Breast epithelium (tissue), 4 donors: ENCODE results near the gene COL23A1. TPM values are rescaled to one million over a fixed set of nuclear protein-coding genes. Genes with fewer than 3 reads are reported as not detected.

Experiments used
- DNase-seq, 2 donors: peaks; one replicate each; pipeline ENCODE4 v3.0.0-alpha.2; 2019; ENCODE audit warnings: low spot score in 2 of 2
- H3K27ac ChIP-seq, 2 donors: fragments of 200-600 bp; sonication (generic) in 1 of 2; one replicate each; pipeline ENCODE4 v1.5.1; 2016 to 2019; ENCODE audit warnings: mild to moderate bottlenecking in 1 of 2
- H3K27me3 ChIP-seq, 2 donors: fragments of 200-600 bp; sonication (generic) in 1 of 2; one replicate each; pipeline versions ENCODE4 v1.5.1 to v1.6.0; 2017 to 2019; ENCODE audit warnings: control low read depth in 1 of 2, mild to moderate bottlenecking in 1 of 2
- H3K36me3 ChIP-seq: fragments of 200-600 bp; one replicate; pipeline ENCODE4 v1.5.1; 2019
- H3K4me1 ChIP-seq, 2 donors: fragments of 200-600 bp; sonication (generic); one replicate each; pipeline ENCODE4 v1.5.1; 2016 to 2019; ENCODE audit warnings: control low read depth in 1 of 2
- H3K4me3 ChIP-seq, 3 donors: fragments of 200-600 bp; sonication (generic); 1 replicate in 2 of 3; 2 replicates in 1 of 3; pipeline ENCODE4 v1.5.1; 2016 to 2019; ENCODE audit warnings: mild to moderate bottlenecking in 3 of 3, moderate library complexity in 2 of 3
- H3K9me3 ChIP-seq, 2 donors: fragments of 200-600 bp; sonication (generic) in 1 of 2; one replicate each; pipeline ENCODE4 v1.5.1; 2016 to 2019; ENCODE audit warnings: control low read depth in 1 of 2
- CTCF ChIP-seq, 3 donors: fragments of 450-650 bp; IDR thresholded peaks; one replicate each; pipeline ENCODE4 v1.5.1; 2016 to 2017; ENCODE audit warnings: antibody characterized with exemption in 3 of 3, mild to moderate bottlenecking in 3 of 3, moderate library complexity in 3 of 3
- POLR2A ChIP-seq: fragments of 450-650 bp; IDR thresholded peaks from one replicate; pipeline ENCODE4 v1.6.1; 2016; ENCODE audit warnings: antibody characterized with exemption, mild to moderate bottlenecking, moderate library complexity
- POLR2AphosphoS5 ChIP-seq, 3 donors: sonication (generic); formaldehyde crosslinking; IDR thresholded peaks; one replicate each; pipeline ENCODE4 v1.6.1; 2017; ENCODE audit warnings: antibody characterized with exemption in 3 of 3
- intact Hi-C: fragments of 100-400 bp; cut with DNase I; formaldehyde crosslinking; loops from one replicate; pipeline ENCODE4 v1.15.1; 2023; ENCODE audit warnings: low total_unique reads
- total RNA-seq, 3 donors: library from RNA; depleted of rRNA; stranded (reverse); fragments of >200 nt; gene quantifications; one replicate each; pipeline ENCODE4 v1.1.0, GENCODE V29; 2016

COL23A1 gene
- total RNA-seq, 3 donors from 2014 or later: 0.32 to 3.3 (median 2.6) TPM

GRCh38 chr5:178227929-178228328 lies 362.3 kb downstream of the COL23A1 start:
- H3K27ac ChIP-seq: no peak overlapping the region
- TF ChIP-seq POLR2AphosphoS5 (IDR thresholded peaks at IDR 0.05) (no peak), CTCF (IDR thresholded peaks at IDR 0.05) (no peak), POLR2A (no peak)
- H3K4me3 ChIP-seq: no peak overlapping the region
- H3K36me3 ChIP-seq: peaks cover 5% of the 10 kb centered on the region
- DNase-seq: no peak
- no peaks in the 10 kb centered on the region for H3K9me3 ChIP-seq
- intact Hi-C loops: no loop called here
- peaks cover 8 to 9% of the 10 kb centered on the region in 2 donors for H3K4me1 ChIP-seq
- no peaks in the 10 kb centered on the region for H3K27me3 ChIP-seq

- H3K27ac ChIP-seq: no peak overlapping the region
- TF ChIP-seq POLR2AphosphoS5 (IDR thresholded peaks at IDR 0.05) (no peak), CTCF (IDR thresholded peaks at IDR 0.05) (no peak)
- no peaks in the 10 kb centered on the region for H3K9me3 ChIP-seq
- no peak for DNase-seq
- H3K4me3 ChIP-seq: no peak overlapping the region
- no peaks in the 10 kb centered on the region for H3K27me3 ChIP-seq
- peaks cover 8 to 9% of the 10 kb centered on the region in 2 donors for H3K4me1 ChIP-seq
- peaks cover 5% of the 10 kb centered on the region for H3K36me3 ChIP-seq
- intact Hi-C loops: no loop called here
Observed at GRCh38 chr5:178227138-178227659, 363.0 kb downstream of the COL23A1 start.

- TF ChIP-seq CTCF (IDR thresholded peaks at IDR 0.05): no peak
- TF ChIP-seq POLR2A: no peak
- no peak for TF ChIP-seq POLR2AphosphoS5 (IDR thresholded peaks at IDR 0.05)
- peaks cover 5% of the 10 kb centered on the region for H3K36me3 ChIP-seq
- no peaks in the 10 kb centered on the region for H3K4me1 ChIP-seq
- no peaks in the 10 kb centered on the region for H3K27me3 ChIP-seq
- intact Hi-C loops: no loop called here
- DNase-seq: no peak
- no peaks in the 10 kb centered on the region for H3K9me3 ChIP-seq
- H3K27ac ChIP-seq: no peak overlapping the region
- no peak overlapping the region for H3K4me3 ChIP-seq
Observed at GRCh38 chr5:178225174-178225573, 365.0 kb downstream of the COL23A1 start.

- DNase-seq: no peak
- intact Hi-C loops: no loop called here
- no peaks in the 10 kb centered on the region for H3K9me3 ChIP-seq
- no peak overlapping the region for H3K4me3 ChIP-seq
- H3K27ac ChIP-seq: no peak overlapping the region
- no peaks in the 10 kb centered on the region for H3K4me1 ChIP-seq
- H3K27me3 ChIP-seq: no peaks in the 10 kb centered on the region
- TF ChIP-seq CTCF (IDR thresholded peaks at IDR 0.05) (no peak), POLR2A (no peak), POLR2AphosphoS5 (IDR thresholded peaks at IDR 0.05) (no peak)
- H3K36me3 ChIP-seq: peaks cover 5% of the 10 kb centered on the region
Observed at GRCh38 chr5:178224403-178224802, 365.8 kb downstream of the COL23A1 start.

- intact Hi-C loops: no loop called here
- no peak overlapping the region for H3K4me3 ChIP-seq
Observed at GRCh38 chr5:178223828-178224335, 366.3 kb downstream of the COL23A1 start.

More at GRCh38 chr5:178223828-178224335, 366.3 kb downstream of the COL23A1 start:
- Histone ChIP-seq H3K36me3 (peaks cover 5% of the 10 kb centered on the region), H3K27ac (no peak overlapping the region), H3K4me1 (no peaks in the 10 kb centered on the region), H3K27me3 (no peaks in the 10 kb centered on the region), H3K9me3 (no peaks in the 10 kb centered on the region)
- DNase-seq: no peak
- TF ChIP-seq POLR2A (no peak), CTCF (IDR thresholded peaks at IDR 0.05) (no peak), POLR2AphosphoS5 (IDR thresholded peaks at IDR 0.05) (no peak)
